Endodermal cell (in vitro differentiated cells): Measurements from ENCODE around the gene DDX60. TPM values are rescaled to one million over a fixed set of nuclear protein-coding genes. Genes with fewer than 3 reads are reported as not detected.
"Not testable (repeated sequence)": the region's sequence is repeated elsewhere in the genome, so short reads cannot be mapped to it uniquely, and the experiment has no call there.

Source experiments
- DNase-seq: peaks from one replicate; pipeline ENCODE4 v3.0.0-alpha.2; 2017
- H3K27ac ChIP-seq: 2 replicates; pipeline ENCODE4 v1.5.1; 2013; ENCODE audit warnings: mild to moderate bottlenecking, low read depth, low read length, moderate library complexity
- H3K27me3 ChIP-seq: 2 replicates; pipeline ENCODE4 v1.6.1; 2013; ENCODE audit warnings: mild to moderate bottlenecking, low read length, moderate library complexity; ENCODE audit not compliant: insufficient read depth, control insufficient read depth, poor library complexity, severe bottlenecking
- H3K36me3 ChIP-seq: 2 replicates; pipeline ENCODE4 v1.7.0; 2013; ENCODE audit warnings: mild to moderate bottlenecking, low read length, moderate library complexity; ENCODE audit not compliant: control insufficient read depth, insufficient read depth
- H3K4me1 ChIP-seq: one replicate; pipeline ENCODE4 v1.7.0; 2013; ENCODE audit warnings: low read length; ENCODE audit not compliant: control insufficient read depth, insufficient read depth
- H3K4me3 ChIP-seq: 2 replicates; pipeline ENCODE4 v1.5.1; 2013; ENCODE audit warnings: mild to moderate bottlenecking, low read length, moderate library complexity
- H3K9ac ChIP-seq: 2 replicates; pipeline ENCODE4 v1.6.1; 2013; ENCODE audit warnings: mild to moderate bottlenecking, low read length, moderate library complexity; ENCODE audit not compliant: poor library complexity, severe bottlenecking; ENCODE audit errors: extremely low read depth
- H3K9me3 ChIP-seq: 2 replicates; pipeline ENCODE4 v1.6.1; 2013; ENCODE audit warnings: mild to moderate bottlenecking, low read length, moderate library complexity; ENCODE audit not compliant: control insufficient read depth
- H3K27ac Mint-ChIP-seq: 2 replicates; pipeline ENCODE4 v1.8.0; 2020; ENCODE audit warnings: mixed read lengths
- H3K27me3 Mint-ChIP-seq: 2 replicates; pipeline ENCODE4 v1.8.0; 2021; ENCODE audit warnings: mild to moderate bottlenecking, mixed read lengths; ENCODE audit not compliant: insufficient read depth
- H3K36me3 Mint-ChIP-seq: 2 replicates; pipeline ENCODE4 v1.8.0; 2020; ENCODE audit warnings: low read depth, mixed read lengths
- H3K4me1 Mint-ChIP-seq: 2 replicates; pipeline ENCODE4 v1.8.0; 2020; ENCODE audit warnings: mixed read lengths
- H3K4me3 Mint-ChIP-seq: 2 replicates; pipeline ENCODE4 v1.8.0; 2020; ENCODE audit warnings: mild to moderate bottlenecking, moderate library complexity, mixed read lengths
- H3K9me3 Mint-ChIP-seq: 2 replicates; pipeline ENCODE4 v1.8.0; 2020; ENCODE audit warnings: mild to moderate bottlenecking, mixed read lengths
- WGBS, 2 experiments: methylation state at CpG; one replicate each; pipeline versions ENCODE4 v1.1.5 to v1.1.7; 2013; ENCODE audit warnings: missing lambda C conversion rate in 2 of 2, mixed read lengths in 1 of 2; ENCODE audit not compliant: insufficient coverage in 1 of 2, insufficient read length in 1 of 2; 5-methylcytosine and 5-hydroxymethylcytosine counted together
- total RNA-seq, 2 donors: library from RNA; stranded (reverse); fragmentation: NEBNext Ultra II Directional in 1 of 2; extraction: Animal tissue kit (Norgen Biotek cat#: 25700) in 1 of 2; gene quantifications; 2 replicates in 1 of 2; 3 replicates in 1 of 2; pipeline ENCODE4 v1.2.1, GENCODE V29; 2021
- TF ChIP-seq, protein P1 (sequence below): fragments of 200-600 bp; sonication (generic); conservative IDR thresholded peaks from 2 replicates; pipeline ENCODE4 v1.5.0; 2021; ENCODE audit warnings: antibody characterized with exemption, mild to moderate bottlenecking

DDX60 gene
- total RNA-seq, 2 donors from 2014 or later: 1.6 to 3.1 TPM

DNA sequence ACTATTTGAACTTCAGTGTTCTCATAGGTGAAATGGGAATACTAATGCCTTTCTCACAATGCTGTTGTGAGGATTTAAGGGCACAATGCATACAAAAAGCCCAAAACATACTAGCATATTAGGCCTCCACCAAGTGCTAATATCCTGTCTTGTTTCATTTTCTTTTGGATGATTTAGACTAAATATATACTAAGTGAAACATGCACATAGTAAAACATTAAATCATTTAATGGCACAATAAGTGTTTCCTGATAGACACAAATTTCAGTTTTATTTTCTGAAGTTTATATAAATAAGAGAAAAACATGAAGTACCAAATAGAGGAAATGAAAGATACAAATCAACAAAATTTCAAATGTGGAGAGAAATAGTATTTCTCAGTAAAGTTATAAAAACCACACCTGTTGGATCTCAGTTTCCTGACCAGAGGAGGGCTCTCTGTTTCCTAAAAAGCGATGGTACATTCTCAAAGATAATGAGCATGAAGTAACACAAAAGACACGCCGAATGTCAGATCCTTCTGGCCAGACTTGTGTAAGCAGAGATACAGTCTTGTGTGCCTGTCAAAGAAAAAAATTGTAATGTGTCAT lies 25.1 kb downstream of the DDX60 start:
- Mint-ChIP-seq H3K4me3 (no peak overlapping the region), H3K27ac (no peak overlapping the region), H3K27me3 (no peaks in the 10 kb centered on the region), H3K4me1 (no peaks in the 10 kb centered on the region), H3K36me3 (no peaks in the 10 kb centered on the region), H3K9me3 (no peaks in the 10 kb centered on the region)
- 95 to 100% methylated on average over 3 of the region's 3 CpGs for WGBS, 2 experiments
- H3K4me1 ChIP-seq: no peaks in the 10 kb centered on the region
- no peak overlapping the region for H3K9ac ChIP-seq
- TF ChIP-seq, protein P1, sequence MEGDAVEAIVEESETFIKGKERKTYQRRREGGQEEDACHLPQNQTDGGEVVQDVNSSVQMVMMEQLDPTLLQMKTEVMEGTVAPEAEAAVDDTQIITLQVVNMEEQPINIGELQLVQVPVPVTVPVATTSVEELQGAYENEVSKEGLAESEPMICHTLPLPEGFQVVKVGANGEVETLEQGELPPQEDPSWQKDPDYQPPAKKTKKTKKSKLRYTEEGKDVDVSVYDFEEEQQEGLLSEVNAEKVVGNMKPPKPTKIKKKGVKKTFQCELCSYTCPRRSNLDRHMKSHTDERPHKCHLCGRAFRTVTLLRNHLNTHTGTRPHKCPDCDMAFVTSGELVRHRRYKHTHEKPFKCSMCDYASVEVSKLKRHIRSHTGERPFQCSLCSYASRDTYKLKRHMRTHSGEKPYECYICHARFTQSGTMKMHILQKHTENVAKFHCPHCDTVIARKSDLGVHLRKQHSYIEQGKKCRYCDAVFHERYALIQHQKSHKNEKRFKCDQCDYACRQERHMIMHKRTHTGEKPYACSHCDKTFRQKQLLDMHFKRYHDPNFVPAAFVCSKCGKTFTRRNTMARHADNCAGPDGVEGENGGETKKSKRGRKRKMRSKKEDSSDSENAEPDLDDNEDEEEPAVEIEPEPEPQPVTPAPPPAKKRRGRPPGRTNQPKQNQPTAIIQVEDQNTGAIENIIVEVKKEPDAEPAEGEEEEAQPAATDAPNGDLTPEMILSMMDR: no peak
- H3K36me3 ChIP-seq: no peaks in the 10 kb centered on the region
- no peak overlapping the region for H3K27ac ChIP-seq
- no peak overlapping the region for H3K4me3 ChIP-seq
- H3K9me3 ChIP-seq: no peaks in the 10 kb centered on the region
- no peaks in the 10 kb centered on the region for H3K27me3 ChIP-seq
- DNase-seq: no peak

DNA sequence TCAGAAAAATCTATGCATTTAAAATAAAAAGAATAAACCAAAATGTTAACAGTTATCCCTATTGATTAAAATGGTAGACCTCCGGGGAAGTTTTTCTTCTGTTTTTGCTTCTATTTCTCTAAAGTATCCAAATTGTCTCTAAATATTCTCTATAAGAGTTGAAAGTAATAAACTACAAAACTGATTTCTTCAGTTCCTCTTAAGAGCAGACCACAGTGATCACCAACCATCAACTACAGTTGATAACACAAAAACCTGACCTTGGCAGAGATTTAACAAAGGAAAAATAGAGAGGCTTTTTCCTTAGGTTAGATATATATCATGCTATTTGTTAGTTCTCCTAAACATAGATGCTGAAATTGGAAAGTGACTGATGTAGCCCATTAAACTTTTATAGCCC lies 27.3 kb downstream of the DDX60 start:
- no peaks in the 10 kb centered on the region for H3K9me3 Mint-ChIP-seq
- H3K4me1 Mint-ChIP-seq: no peaks in the 10 kb centered on the region

DNA sequence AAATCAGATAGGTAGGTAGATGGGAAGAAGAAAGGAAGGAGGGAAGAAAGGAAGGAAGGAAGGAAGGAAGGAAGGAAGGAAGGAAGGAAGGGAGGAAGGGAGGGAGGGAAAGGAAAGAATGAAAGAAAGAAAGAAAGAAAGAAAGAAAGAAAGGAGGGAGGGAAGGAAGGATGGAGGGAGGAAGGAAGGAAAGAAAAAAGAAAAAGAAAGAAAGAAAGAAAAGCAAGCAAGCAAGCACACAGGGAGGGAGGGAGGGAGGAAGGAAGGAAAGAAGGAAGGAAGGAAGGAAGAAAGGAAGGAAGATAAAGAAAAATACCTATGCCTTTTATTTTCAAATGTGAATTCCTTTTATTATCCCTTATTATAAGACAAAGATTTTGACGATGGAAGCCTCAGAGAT lies 32.7 kb downstream of the DDX60 start:
- H3K9me3 ChIP-seq, H3K27ac Mint-ChIP-seq: not testable (repeated sequence)
- no CpG with 5 or more reads among the region's 1 CpG for WGBS, 2 experiments

More for the DNA sequence above, 27.3 kb downstream of the DDX60 start:
- TF ChIP-seq, protein P1: no peak
- H3K27ac Mint-ChIP-seq: no peak overlapping the region
- Histone ChIP-seq H3K27ac (no peak overlapping the region), H3K4me1 (no peaks in the 10 kb centered on the region), H3K4me3 (no peak overlapping the region), H3K9me3 (no peaks in the 10 kb centered on the region), H3K27me3 (no peaks in the 10 kb centered on the region), H3K9ac (no peak overlapping the region), H3K36me3 (no peaks in the 10 kb centered on the region)
- WGBS, 2 experiments: 100% methylated on average over 1 of the region's 1 CpG; no CpG with 5 or more reads in 1 of the 2 experiments
- H3K36me3 Mint-ChIP-seq: no peaks in the 10 kb centered on the region
- H3K27me3 Mint-ChIP-seq: no peaks in the 10 kb centered on the region
- DNase-seq: no peak
- H3K4me3 Mint-ChIP-seq: no peak overlapping the region

DNA sequence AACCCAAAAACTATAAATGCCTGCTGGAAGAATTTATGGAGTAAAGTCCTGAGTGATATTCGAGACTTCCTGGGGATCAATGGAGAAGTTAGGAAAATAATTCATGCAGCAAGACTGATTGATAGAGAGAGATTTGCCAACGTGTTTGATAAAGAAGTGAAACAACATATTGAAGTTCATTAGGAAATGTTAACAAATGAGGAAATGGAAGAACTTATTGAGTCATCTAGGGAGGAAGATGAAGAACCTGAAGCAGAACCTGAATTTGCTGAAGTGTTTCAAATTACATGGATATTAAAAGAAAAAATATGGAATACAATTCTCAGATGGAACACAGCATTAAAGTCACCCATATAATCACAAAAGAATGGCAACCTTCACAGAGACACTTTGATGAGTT lies 39.0 kb downstream of the DDX60 start:
- H3K4me1 Mint-ChIP-seq: no peaks in the 10 kb centered on the region
- 77 to 89% methylated on average over 2 of the region's 2 CpGs for WGBS, 2 experiments

More for the DNA sequence above, 32.7 kb downstream of the DDX60 start:
- not testable (repeated sequence) for H3K4me3 ChIP-seq, H3K36me3 Mint-ChIP-seq, H3K27me3 ChIP-seq, H3K27ac ChIP-seq, DNase-seq, H3K9me3 Mint-ChIP-seq, H3K27me3 Mint-ChIP-seq, H3K4me1 ChIP-seq, H3K36me3 ChIP-seq, H3K4me3 Mint-ChIP-seq, H3K4me1 Mint-ChIP-seq, H3K9ac ChIP-seq

More for the DNA sequence above, 39.0 kb downstream of the DDX60 start:
- H3K4me3 Mint-ChIP-seq: no peak overlapping the region
- Histone ChIP-seq H3K9ac (no peak overlapping the region), H3K36me3 (no peaks in the 10 kb centered on the region), H3K27me3 (no peaks in the 10 kb centered on the region), H3K4me3 (no peak overlapping the region), H3K27ac (no peak overlapping the region), H3K4me1 (no peaks in the 10 kb centered on the region), H3K9me3 (no peaks in the 10 kb centered on the region)
- TF ChIP-seq, protein P1: no peak
- no peaks in the 10 kb centered on the region for H3K36me3 Mint-ChIP-seq
- no peaks in the 10 kb centered on the region for H3K9me3 Mint-ChIP-seq
- H3K27me3 Mint-ChIP-seq: no peaks in the 10 kb centered on the region
- DNase-seq: no peak
- H3K27ac Mint-ChIP-seq: no peak overlapping the region
